ENCODE results near the gene MYOD1. TPM values are rescaled to one million over a fixed set of nuclear protein-coding genes. Genes with fewer than 3 reads are reported as not detected.

The MYOD1 gene
- total RNA-seq, 2 donors from 2014 or later: 0.28 TPM; not detected in 1

DNA sequence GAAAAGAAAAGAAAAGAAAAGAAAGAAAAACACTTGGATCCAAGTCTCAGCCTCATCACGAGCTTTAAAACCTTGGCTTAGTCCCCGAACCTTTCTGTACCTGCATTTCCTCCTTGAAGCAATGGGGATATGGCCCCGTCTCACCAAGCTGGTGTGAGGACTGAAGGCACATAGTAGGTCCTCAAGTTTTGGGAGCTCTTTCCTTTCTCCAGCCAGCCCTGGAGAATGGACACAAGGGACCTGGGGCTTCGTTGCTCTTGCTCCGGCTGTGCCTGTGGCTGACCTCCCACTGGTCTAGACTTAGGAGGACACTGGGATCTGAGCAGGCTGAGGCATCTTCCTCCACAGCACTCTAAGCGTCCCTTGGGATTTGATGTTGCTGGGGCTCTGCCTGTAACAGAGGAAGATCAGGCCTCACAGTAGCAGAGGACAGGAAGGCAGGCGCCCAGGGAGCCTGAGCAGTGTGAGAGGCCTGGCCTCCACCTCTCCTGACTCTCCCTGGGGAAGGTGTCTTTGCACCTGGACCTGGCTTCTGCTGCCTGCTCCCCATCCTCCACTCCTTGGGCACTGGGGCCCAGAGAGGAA is 48.0 kb downstream of the MYOD1 start:
- intact Hi-C loops (cut with DNase I): loop anchor here (10.0 kb wide), 1 partner anchor 207 kb away; no protein-coding TSS in a partner anchor
- H3K27me3 ChIP-seq (replicated peaks; ENCODE audit: insufficient read depth): no peaks in the 10 kb centered on the region
- DNase-seq (ENCODE audit: low spot score): no peak
- H3K4me3 ChIP-seq: no peak overlapping the region
- no peak overlapping the region for H3K27ac ChIP-seq
- TF ChIP-seq CTCF (IDR thresholded peaks at IDR 0.05) (no peak), POLR2A (IDR thresholded peaks at IDR 0.05) (no peak), POLR2AphosphoS5 (IDR thresholded peaks at IDR 0.05) (no peak)
- 92% methylated on average over 7 of the region's 7 CpGs for WGBS
- H3K4me1 ChIP-seq (replicated peaks): no peaks in the 10 kb centered on the region
- H3K9me3 ChIP-seq: no peaks in the 10 kb centered on the region
- no peaks in the 10 kb centered on the region for H3K36me3 ChIP-seq

DNA sequence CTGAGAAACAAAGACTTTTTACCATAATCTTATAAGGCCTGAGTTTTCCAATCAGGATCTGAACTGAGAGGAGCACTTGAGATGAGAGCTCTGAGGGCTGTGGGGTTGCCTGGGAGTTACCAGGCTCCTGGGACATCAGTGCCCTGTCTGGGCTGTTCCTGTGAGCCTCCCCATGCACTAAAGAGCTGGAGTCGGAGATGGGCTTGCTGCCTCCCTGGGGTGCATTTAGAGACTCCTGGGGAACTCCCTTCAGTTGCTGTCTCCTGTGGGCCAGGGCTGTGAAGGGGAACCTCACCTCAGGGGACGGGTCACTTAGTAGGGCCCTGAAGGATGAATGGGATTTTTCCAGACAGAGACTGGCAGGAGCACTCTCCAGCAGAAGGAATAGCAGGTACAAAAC is 48.5 kb downstream of the MYOD1 start:
- DNase-seq (ENCODE audit: low spot score): no peak
- TF ChIP-seq POLR2A (IDR thresholded peaks at IDR 0.05) (no peak), CTCF (IDR thresholded peaks at IDR 0.05) (no peak), POLR2AphosphoS5 (IDR thresholded peaks at IDR 0.05) (no peak)
- 71% methylated on average over 2 of the region's 2 CpGs for WGBS
- no peaks in the 10 kb centered on the region for H3K9me3 ChIP-seq
- H3K27me3 ChIP-seq (replicated peaks; ENCODE audit: insufficient read depth): no peaks in the 10 kb centered on the region
- no peak overlapping the region for H3K4me3 ChIP-seq
- H3K36me3 ChIP-seq: no peaks in the 10 kb centered on the region
- H3K4me1 ChIP-seq (replicated peaks): no peaks in the 10 kb centered on the region
- intact Hi-C loops (cut with DNase I): loop anchor here (10.0 kb wide), 1 partner anchor 207 kb away; no protein-coding TSS in a partner anchor
- no peak overlapping the region for H3K27ac ChIP-seq

DNA sequence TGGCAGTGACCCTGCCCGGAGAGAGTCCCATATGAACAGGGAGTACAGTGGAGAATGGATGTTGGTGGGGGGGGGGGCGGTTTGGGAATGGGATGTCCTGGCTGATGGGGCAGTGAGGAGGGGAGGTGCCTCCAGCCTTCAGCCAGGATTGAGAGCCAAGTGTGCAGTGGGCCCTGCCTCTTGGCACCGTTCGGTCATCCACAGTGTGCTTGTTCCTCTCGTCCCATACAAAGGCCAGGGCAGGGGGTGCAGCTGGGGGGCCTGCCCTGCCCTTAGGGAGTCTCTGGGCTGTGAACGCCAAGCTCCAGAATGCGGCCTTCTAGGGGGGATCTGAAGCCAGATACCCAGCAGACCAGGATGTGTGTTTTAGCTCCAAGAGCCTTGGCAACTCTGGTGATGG is 49.2 kb downstream of the MYOD1 start:
- H3K9me3 ChIP-seq: no peaks in the 10 kb centered on the region
- intact Hi-C loops (cut with DNase I): loop anchor here (10.0 kb wide), 1 partner anchor 206 kb away; no protein-coding TSS in a partner anchor
- no peaks in the 10 kb centered on the region for H3K4me1 ChIP-seq (replicated peaks)
- no peak overlapping the region for H3K27ac ChIP-seq
- no peaks in the 10 kb centered on the region for H3K27me3 ChIP-seq (replicated peaks; ENCODE audit: insufficient read depth)
- 93% methylated on average over 5 of the region's 7 CpGs for WGBS
- TF ChIP-seq CTCF (IDR thresholded peaks at IDR 0.05) (no peak), POLR2AphosphoS5 (IDR thresholded peaks at IDR 0.05) (no peak), POLR2A (IDR thresholded peaks at IDR 0.05) (no peak)
- H3K36me3 ChIP-seq: no peaks in the 10 kb centered on the region
- DNase-seq (ENCODE audit: low spot score): no peak
- H3K4me3 ChIP-seq: no peak overlapping the region

DNA sequence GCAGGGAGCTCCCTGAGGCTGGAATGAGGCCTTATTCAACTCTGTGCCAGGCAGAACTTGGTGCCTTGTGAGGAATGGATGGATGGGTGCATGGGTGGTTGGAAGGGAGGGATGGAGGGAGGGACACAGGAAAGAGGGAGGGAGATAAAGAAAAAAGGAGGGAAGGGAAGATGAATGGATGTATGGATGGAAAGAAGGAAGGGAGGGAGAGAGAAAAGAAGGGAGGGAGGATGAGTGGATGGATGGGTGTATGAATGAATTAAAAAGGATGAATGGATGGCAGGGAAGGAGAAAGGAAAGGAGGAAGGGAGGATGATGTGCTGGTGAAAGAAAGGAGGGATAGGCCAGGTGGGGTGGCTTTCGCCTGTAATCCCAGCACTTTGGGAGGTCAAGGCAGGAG is 49.8 kb downstream of the MYOD1 start:
- no peaks in the 10 kb centered on the region for H3K27me3 ChIP-seq (replicated peaks; ENCODE audit: insufficient read depth)
- TF ChIP-seq POLR2A (IDR thresholded peaks at IDR 0.05): no peak
- TF ChIP-seq CTCF (IDR thresholded peaks at IDR 0.05): no peak
- no peak for TF ChIP-seq POLR2AphosphoS5 (IDR thresholded peaks at IDR 0.05)
- no peak overlapping the region for H3K27ac ChIP-seq
- H3K9me3 ChIP-seq: no peaks in the 10 kb centered on the region
- DNase-seq (ENCODE audit: low spot score): no peak
- H3K4me3 ChIP-seq: no peak overlapping the region
- intact Hi-C loops (cut with DNase I): loop anchor here (10.0 kb wide), 1 partner anchor 206 kb away; no protein-coding TSS in a partner anchor
- 96% methylated on average over 1 of the region's 1 CpG for WGBS
- no peaks in the 10 kb centered on the region for H3K4me1 ChIP-seq (replicated peaks)
- no peaks in the 10 kb centered on the region for H3K36me3 ChIP-seq

- DNase-seq (ENCODE audit: low spot score): no peak
Measured at GRCh38 chr11:17770048-17770652, 50.8 kb downstream of the MYOD1 start.

More at GRCh38 chr11:17770048-17770652, 50.8 kb downstream of the MYOD1 start:
- H3K27ac ChIP-seq: no peak overlapping the region
- WGBS: 80% methylated on average over 9 of the region's 9 CpGs
- no peaks in the 10 kb centered on the region for H3K36me3 ChIP-seq
- no peak overlapping the region for H3K4me3 ChIP-seq
- H3K4me1 ChIP-seq (replicated peaks): no peaks in the 10 kb centered on the region
- no peaks in the 10 kb centered on the region for H3K9me3 ChIP-seq
- TF ChIP-seq POLR2A (IDR thresholded peaks at IDR 0.05): no peak
- TF ChIP-seq CTCF (IDR thresholded peaks at IDR 0.05): no peak
- TF ChIP-seq POLR2AphosphoS5 (IDR thresholded peaks at IDR 0.05): no peak
- intact Hi-C loops (cut with DNase I): no loop called here
- no peaks in the 10 kb centered on the region for H3K27me3 ChIP-seq (replicated peaks; ENCODE audit: insufficient read depth)
